Measurements from ENCODE around the gene FBXO40. TPM values are rescaled to one million over a fixed set of nuclear protein-coding genes. Genes with fewer than 3 reads are reported as not detected.
"Not testable (repeated sequence)": the region's sequence is repeated elsewhere in the genome, so short reads cannot be mapped to it uniquely, and the experiment has no call there.

FBXO40 gene
- total RNA-seq, 1 donor from 2014 or later = not detected

DNA sequence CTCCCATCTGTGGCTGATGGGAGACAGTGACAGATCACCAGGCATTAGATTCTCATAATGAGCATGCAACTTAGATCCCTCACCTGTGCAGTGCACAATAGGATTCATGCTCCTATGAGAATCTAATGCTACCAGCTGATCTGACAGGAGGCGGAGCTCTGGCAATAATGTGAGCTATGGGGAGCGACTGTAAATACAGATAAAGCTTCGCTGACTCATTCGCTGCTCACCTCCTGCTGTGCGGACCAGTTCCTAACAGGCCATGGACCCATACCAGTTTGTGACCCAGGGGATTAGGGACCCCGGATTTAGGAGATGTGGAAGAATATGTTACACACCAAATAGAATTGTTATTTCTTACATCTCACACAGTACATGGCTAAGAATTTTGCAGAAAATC, 18.7 kb upstream of the FBXO40 start:
- Mint-ChIP-seq H3K9me3 (ENCODE audit: unreplicated experiment) (no peaks in the 10 kb centered on the region), H3K4me1 (ENCODE audit: low read depth, unreplicated experiment) (no peaks in the 10 kb centered on the region), H3K36me3 (ENCODE audit: unreplicated experiment) (no peaks in the 10 kb centered on the region), H3K4me3 (ENCODE audit: unreplicated experiment) (no peak overlapping the region), H3K27me3 (ENCODE audit: unreplicated experiment) (no peaks in the 10 kb centered on the region), H3K27ac (ENCODE audit: unreplicated experiment) (no peak overlapping the region)
- no peak for DNase-seq
- TF ChIP-seq CTCF (IDR thresholded peaks at IDR 0.05; ENCODE audit: partially characterized antibody, unreplicated experiment) = no peak

GRCh38 chr3:121581691-121582090, 11.5 kb upstream of the FBXO40 start:
- Mint-ChIP-seq H3K27ac (ENCODE audit: unreplicated experiment) (no peak overlapping the region), H3K9me3 (ENCODE audit: unreplicated experiment) (no peaks in the 10 kb centered on the region), H3K27me3 (ENCODE audit: unreplicated experiment) (no peaks in the 10 kb centered on the region), H3K4me3 (ENCODE audit: unreplicated experiment) (no peak overlapping the region), H3K36me3 (ENCODE audit: unreplicated experiment) (no peaks in the 10 kb centered on the region), H3K4me1 (ENCODE audit: low read depth, unreplicated experiment) (no peaks in the 10 kb centered on the region)
- DNase-seq = no peak
- TF ChIP-seq CTCF (IDR thresholded peaks at IDR 0.05; ENCODE audit: partially characterized antibody, unreplicated experiment) = no peak

DNA sequence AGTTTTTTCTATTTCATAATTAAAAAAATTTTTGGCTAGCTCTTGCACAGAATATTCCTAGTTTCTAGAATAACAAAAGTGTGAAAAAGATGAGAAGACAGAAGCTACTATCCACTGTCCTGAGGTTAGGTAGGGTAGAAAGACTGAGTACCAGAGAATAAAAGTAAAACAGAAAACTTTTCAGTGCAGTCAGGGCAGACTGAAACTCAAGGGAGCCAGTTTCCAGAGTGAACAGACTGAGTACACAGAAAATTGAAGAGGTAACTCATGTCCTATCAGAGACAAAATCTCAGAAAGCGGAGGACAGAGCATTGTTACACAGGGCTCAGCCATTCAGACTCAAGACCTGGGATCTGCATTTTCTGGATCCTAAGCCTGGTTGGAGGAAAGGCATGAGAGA, 8.8 kb upstream of the FBXO40 start:
- no peaks in the 10 kb centered on the region for H3K9me3 Mint-ChIP-seq (ENCODE audit: unreplicated experiment)
- H3K4me3 Mint-ChIP-seq (ENCODE audit: unreplicated experiment) = no peak overlapping the region
- H3K27ac Mint-ChIP-seq (ENCODE audit: unreplicated experiment) = no peak overlapping the region
- DNase-seq = no peak
- H3K4me1 Mint-ChIP-seq (ENCODE audit: low read depth, unreplicated experiment) = no peaks in the 10 kb centered on the region
- H3K36me3 Mint-ChIP-seq (ENCODE audit: unreplicated experiment) = no peaks in the 10 kb centered on the region
- no peak for TF ChIP-seq CTCF (IDR thresholded peaks at IDR 0.05; ENCODE audit: partially characterized antibody, unreplicated experiment)
- no peaks in the 10 kb centered on the region for H3K27me3 Mint-ChIP-seq (ENCODE audit: unreplicated experiment)

GRCh38 chr3:121593806-121594205, 627 bp downstream of the FBXO40 start:
- not testable (repeated sequence) for H3K4me1 Mint-ChIP-seq (ENCODE audit: low read depth, unreplicated experiment); H3K4me3 Mint-ChIP-seq (ENCODE audit: unreplicated experiment); H3K9me3 Mint-ChIP-seq (ENCODE audit: unreplicated experiment); H3K27me3 Mint-ChIP-seq (ENCODE audit: unreplicated experiment); H3K36me3 Mint-ChIP-seq (ENCODE audit: unreplicated experiment); DNase-seq
- H3K27ac Mint-ChIP-seq (ENCODE audit: unreplicated experiment) = peak overlapping the region; percentile 74

GRCh38 chr3:121594850-121595249, 1.7 kb downstream of the FBXO40 start:
- no peak for TF ChIP-seq CTCF (IDR thresholded peaks at IDR 0.05; ENCODE audit: partially characterized antibody, unreplicated experiment)
- Mint-ChIP-seq H3K4me1 (ENCODE audit: low read depth, unreplicated experiment) (peaks cover 9% of the 10 kb centered on the region), H3K36me3 (ENCODE audit: unreplicated experiment) (no peaks in the 10 kb centered on the region), H3K9me3 (ENCODE audit: unreplicated experiment) (peaks cover 4% of the 10 kb centered on the region), H3K4me3 (ENCODE audit: unreplicated experiment) (no peak overlapping the region), H3K27ac (ENCODE audit: unreplicated experiment) (no peak overlapping the region), H3K27me3 (ENCODE audit: unreplicated experiment) (peaks cover 3% of the 10 kb centered on the region)
- no peak for DNase-seq
